HCT116 (cell line): Measurements from ENCODE around the gene SCFD2. TPM values are rescaled to one million over a fixed set of nuclear protein-coding genes. Genes with fewer than 3 reads are reported as not detected.

ENCODE experiments used
- ATAC-seq: fragments of 200-7000 bp; cut with Tn5 transposase; 2 replicates; pipeline ENCODE4 v1.9.1; 2020; ENCODE audit warnings: mild to moderate bottlenecking, moderate library complexity
- BruUV-seq: library from RNA; stranded (reverse); fragments of 400-500 nt; replicated peaks from 2 replicates; lab custom pipeline; 2021; lab: Mats Ljungman, UMichigan
- CTCF ChIA-PET: fragments of 300-600 bp; sonication (Branson Sonifier 250); formaldehyde crosslinking; loops from one replicate; lab custom pipeline; 2021; ENCODE audit warnings: antibody characterized with exemption; lab: Charles Lee
- POLR2A ChIA-PET: fragments of 300-600, 350-600 bp; sonication (Branson Sonifier 250); formaldehyde crosslinking; loops from one replicate; lab custom pipeline; 2021; ENCODE audit warnings: antibody characterized with exemption; lab: Charles Lee
- RAD21 ChIA-PET, 2 experiments: fragments of 300-600 bp; sonication (Branson Sonifier 250); formaldehyde crosslinking; loops; one replicate each; lab custom pipeline; 2023; ENCODE audit warnings: low total read pairs in 2 of 2; ENCODE audit not compliant: uncharacterized antibody in 2 of 2, unreplicated experiment in 2 of 2, low non-redundant PET in 1 of 2; lab: Charles Lee
- DNase-seq: peaks from one replicate; pipeline ENCODE4 v3.0.0-alpha.2; 2010; ENCODE audit warnings: low read depth, low spot score
- H2AFZ ChIP-seq: fragments of 200-600 bp; shearing (Covaris generic), sonication (generic); 2 replicates; pipeline ENCODE4 v1.6.1; 2017; ENCODE audit warnings: low read depth, mixed run types, mixed read lengths, antibody characterized with exemption, low read length; ENCODE audit not compliant: poor library complexity, severe bottlenecking
- H3K27ac ChIP-seq: 2 replicates; pipeline ENCODE4 v1.5.1; 2012; ENCODE audit warnings: low read depth, low read length
- H3K27me3 ChIP-seq: fragments of 200-600 bp; sonication (generic); 2 replicates; pipeline ENCODE4 v1.6.1; 2016; ENCODE audit warnings: mixed run types, low read length, mixed read lengths; ENCODE audit not compliant: insufficient read depth
- H3K36me3 ChIP-seq, 2 experiments: fragments of 200-500 bp in 1 of 2; fragments of 200-600 bp in 1 of 2; sonication (Bioruptor generic) in 1 of 2; sonication (generic) in 1 of 2; 2 replicates each; pipeline versions ENCODE4 v1.5.1 to v1.6.1; 2014 to 2016; ENCODE audit warnings: low read length in 2 of 2, inconsistent platforms in 1 of 2, mixed read lengths in 1 of 2, mixed run types in 1 of 2; ENCODE audit not compliant: insufficient read depth in 2 of 2, control insufficient read depth in 1 of 2
- H3K4me1 ChIP-seq, 2 experiments: fragments of 200-600 bp in 1 of 2; sonication (generic) in 1 of 2; 2 replicates each; pipeline versions ENCODE4 v1.5.1 to v1.6.1; 2012 to 2017; ENCODE audit warnings: low read length in 2 of 2, inconsistent platforms in 1 of 2, mild to moderate bottlenecking in 1 of 2, mixed read lengths in 1 of 2, mixed run types in 1 of 2, moderate library complexity in 1 of 2; ENCODE audit not compliant: insufficient read depth in 2 of 2, control insufficient read depth in 1 of 2
- H3K4me2 ChIP-seq: fragments of 200-600 bp; sonication (generic); 2 replicates; pipeline ENCODE4 v1.6.1; 2017; ENCODE audit warnings: mixed run types, low read length, mixed read lengths
- H3K4me3 ChIP-seq, 2 experiments: fragments of 200-600 bp in 1 of 2; sonication (generic) in 1 of 2; replicated peaks in 1 of 2; 2 replicates each; pipeline ENCODE4 v1.5.1; 2011 to 2016; ENCODE audit warnings: low read length in 2 of 2, control low read depth in 1 of 2, low read depth in 1 of 2, mild to moderate bottlenecking in 1 of 2, mixed read lengths in 1 of 2, mixed run types in 1 of 2
- H3K79me2 ChIP-seq: fragments of 200-600 bp; sonication (generic); 2 replicates; pipeline ENCODE4 v1.6.1; 2017; ENCODE audit warnings: mild to moderate bottlenecking, mixed run types, low read length, moderate library complexity, mixed read lengths; ENCODE audit not compliant: insufficient read depth
- H3K9ac ChIP-seq: fragments of 200-600 bp; sonication (generic); 2 replicates; pipeline ENCODE4 v1.6.1; 2016; ENCODE audit warnings: low read length, mixed read lengths
- H3K9me2 ChIP-seq: fragments of 200-600 bp; sonication (generic), shearing (Covaris generic); 2 replicates; pipeline ENCODE4 v1.6.1; 2017; ENCODE audit warnings: mixed run types, mild to moderate bottlenecking, moderate library complexity; ENCODE audit not compliant: insufficient read depth
- H3K9me3 ChIP-seq, 2 experiments: fragments of 200-500 bp in 1 of 2; fragments of 200-600 bp in 1 of 2; sonication (Bioruptor generic) in 1 of 2; sonication (generic) in 1 of 2; 2 replicates each; pipeline ENCODE4 v1.6.1; 2014 to 2017; ENCODE audit warnings: low read length in 2 of 2, mixed read lengths in 2 of 2, inconsistent platforms in 1 of 2, low read depth in 1 of 2, mild to moderate bottlenecking in 1 of 2, mixed run types in 1 of 2, moderate library complexity in 1 of 2; ENCODE audit not compliant: control insufficient read depth in 1 of 2, insufficient read depth in 1 of 2
- H4K20me1 ChIP-seq: fragments of 200-600 bp; sonication (generic), shearing (Covaris generic); 2 replicates; pipeline ENCODE4 v1.6.1; 2017; ENCODE audit warnings: mixed run types, mild to moderate bottlenecking, moderate library complexity; ENCODE audit not compliant: insufficient read depth
- CBX3 ChIP-seq: IDR thresholded peaks from 2 replicates; pipeline ENCODE4 v1.6.1; 2012; ENCODE audit warnings: low read depth
- CEBPB ChIP-seq: IDR thresholded peaks from 2 replicates; pipeline ENCODE4 v1.6.1; 2012; ENCODE audit warnings: low read depth
- ELF1 ChIP-seq: IDR thresholded peaks from 2 replicates; pipeline ENCODE4 v1.6.1; 2012; ENCODE audit warnings: low read depth, borderline replicate concordance
- EZH2 ChIP-seq: fragments of 200-600 bp; sonication (generic); IDR thresholded peaks from 2 replicates; pipeline ENCODE4 v1.6.1; 2017; ENCODE audit warnings: antibody characterized with exemption, mixed run types
- EZH2phosphoT487 ChIP-seq: fragments of 200-600 bp; IDR thresholded peaks from 2 replicates; pipeline ENCODE4 v1.6.1; 2018; ENCODE audit warnings: antibody characterized with exemption, borderline replicate concordance
- FOSL1 ChIP-seq: IDR thresholded peaks from 2 replicates; pipeline ENCODE4 v1.6.1; 2012; ENCODE audit warnings: low read depth
- POLR2A ChIP-seq: IDR thresholded peaks from 2 replicates; pipeline ENCODE4 v1.7.0; 2011; ENCODE audit warnings: borderline replicate concordance; ENCODE audit not compliant: insufficient read depth, insufficient read length; ENCODE audit errors: extremely low read depth
- POLR2AphosphoS5 ChIP-seq: IDR thresholded peaks from 2 replicates; pipeline ENCODE4 v1.6.1; 2011; ENCODE audit warnings: mild to moderate bottlenecking, low read depth, low read length, moderate library complexity
- SIN3A ChIP-seq: IDR thresholded peaks from 2 replicates; pipeline ENCODE4 v1.6.1; 2012; ENCODE audit warnings: low read depth
- SP1 ChIP-seq: IDR thresholded peaks from 2 replicates; pipeline ENCODE4 v1.6.1; 2012; ENCODE audit warnings: low read depth
- SRF ChIP-seq: IDR thresholded peaks from 2 replicates; pipeline ENCODE4 v1.6.1; 2012; ENCODE audit warnings: low read depth
- TCF7L2 ChIP-seq: IDR thresholded peaks from 2 replicates; pipeline ENCODE4 v1.7.0; 2011; ENCODE audit warnings: borderline replicate concordance, inconsistent platforms; ENCODE audit not compliant: insufficient read depth, insufficient read length; ENCODE audit errors: extremely low read depth
- ZFX ChIP-seq: fragments of 450-650 bp; IDR thresholded peaks from 2 replicates; pipeline ENCODE4 v1.6.1; 2017
- ZNF274 ChIP-seq: fragments of 200-500 bp; sonication (Bioruptor generic); IDR thresholded peaks from 2 replicates; pipeline ENCODE4 v1.6.1; 2014; ENCODE audit warnings: mild to moderate bottlenecking, low read depth, low read length, inconsistent platforms
- intact Hi-C: fragments of 100-400 bp; cut with micrococcal nuclease; formaldehyde crosslinking; loops from 2 replicates; pipeline ENCODE4 v1.10.0; 2022
- total RNA-seq: library from RNA; stranded (reverse); gene quantifications from one replicate; pipeline ENCODE4 v1.2.1, GENCODE V29; 2021; ENCODE audit not compliant: unreplicated experiment
- TF ChIP-seq, protein P1 (sequence below), 3 experiments: fragments of 200-600 bp in 1 of 3; sonication (generic) in 1 of 3; IDR thresholded peaks in 2 of 3; conservative IDR thresholded peaks in 1 of 3; 2 replicates each; pipeline ENCODE4 v1.5.1; 2012 to 2017; ENCODE audit warnings: low read depth in 2 of 3, low read length in 2 of 3, antibody characterized with exemption in 1 of 3, borderline replicate concordance in 1 of 3, control low read depth in 1 of 3, mild to moderate bottlenecking in 1 of 3, mixed read lengths in 1 of 3, mixed run types in 1 of 3, moderate library complexity in 1 of 3; ENCODE audit not compliant: insufficient read depth in 1 of 3
- TF ChIP-seq, protein P2 (sequence below): IDR thresholded peaks from 2 replicates; pipeline ENCODE4 v1.6.1; 2011; ENCODE audit warnings: mild to moderate bottlenecking, low read length, moderate library complexity; ENCODE audit not compliant: insufficient replicate concordance; ENCODE audit errors: extremely low read depth
- TF ChIP-seq, protein P3 (sequence below): IDR thresholded peaks from 2 replicates; pipeline ENCODE4 v1.6.1; 2012; ENCODE audit warnings: low read depth
- TF ChIP-seq, protein P4 (sequence below): IDR thresholded peaks from 2 replicates; pipeline ENCODE4 v1.6.1; 2012

SCFD2 gene
- total RNA-seq, 1 experiment from 2014 or later: 13.6 TPM

DNA sequence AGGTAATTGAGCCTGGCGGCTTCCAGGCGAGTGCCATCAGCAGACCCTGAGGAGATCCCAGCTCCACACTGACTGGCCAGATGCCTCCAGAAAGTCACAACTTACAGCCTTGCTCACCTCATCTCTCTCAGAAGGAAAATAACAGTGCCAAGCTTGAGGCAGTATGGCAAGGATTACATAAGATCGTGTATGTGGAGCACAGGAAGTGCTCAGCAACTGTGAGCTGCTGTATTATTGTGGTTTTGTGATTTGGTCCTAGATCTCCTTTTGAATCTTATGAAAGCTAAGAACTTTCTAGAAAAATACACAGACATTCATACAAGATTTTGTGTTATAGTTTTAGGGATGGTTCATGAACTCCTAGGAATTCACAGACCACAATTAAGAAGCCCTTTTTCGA is 489.8 kb downstream of the SCFD2 start (continued):
- TF ChIP-seq, protein P1, sequence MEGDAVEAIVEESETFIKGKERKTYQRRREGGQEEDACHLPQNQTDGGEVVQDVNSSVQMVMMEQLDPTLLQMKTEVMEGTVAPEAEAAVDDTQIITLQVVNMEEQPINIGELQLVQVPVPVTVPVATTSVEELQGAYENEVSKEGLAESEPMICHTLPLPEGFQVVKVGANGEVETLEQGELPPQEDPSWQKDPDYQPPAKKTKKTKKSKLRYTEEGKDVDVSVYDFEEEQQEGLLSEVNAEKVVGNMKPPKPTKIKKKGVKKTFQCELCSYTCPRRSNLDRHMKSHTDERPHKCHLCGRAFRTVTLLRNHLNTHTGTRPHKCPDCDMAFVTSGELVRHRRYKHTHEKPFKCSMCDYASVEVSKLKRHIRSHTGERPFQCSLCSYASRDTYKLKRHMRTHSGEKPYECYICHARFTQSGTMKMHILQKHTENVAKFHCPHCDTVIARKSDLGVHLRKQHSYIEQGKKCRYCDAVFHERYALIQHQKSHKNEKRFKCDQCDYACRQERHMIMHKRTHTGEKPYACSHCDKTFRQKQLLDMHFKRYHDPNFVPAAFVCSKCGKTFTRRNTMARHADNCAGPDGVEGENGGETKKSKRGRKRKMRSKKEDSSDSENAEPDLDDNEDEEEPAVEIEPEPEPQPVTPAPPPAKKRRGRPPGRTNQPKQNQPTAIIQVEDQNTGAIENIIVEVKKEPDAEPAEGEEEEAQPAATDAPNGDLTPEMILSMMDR (IDR thresholded peaks at IDR 0.05 in 2 of 3, conservative IDR thresholded peaks at IDR 0.05 in 1 of 3; ENCODE audit: borderline replicate concordance in 1 of 3, insufficient read depth in 1 of 3, low read depth in 2 of 3, low read length in 2 of 3): no peak

DNA sequence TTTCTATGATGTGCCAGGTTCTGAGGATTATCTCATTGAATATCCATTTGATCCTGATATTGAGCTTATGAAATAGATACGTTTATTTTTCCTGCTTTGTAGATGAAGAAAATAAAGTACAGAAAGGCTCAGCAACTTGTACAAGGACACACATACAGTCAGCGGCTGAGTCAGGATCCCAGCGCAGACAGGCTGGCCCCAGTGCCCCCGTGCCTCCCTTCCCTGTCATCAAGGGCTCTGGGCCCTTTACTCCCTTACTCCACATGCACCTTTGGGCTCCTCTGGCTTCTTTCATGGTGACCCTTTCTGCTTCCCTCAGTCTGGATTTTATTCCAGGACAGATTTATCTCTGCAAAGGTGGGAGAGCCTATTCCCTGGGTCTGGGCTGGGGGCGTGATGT is 490.9 kb downstream of the SCFD2 start:
- DNase-seq (no peak), ATAC-seq (no peak)
- TF ChIP-seq TCF7L2 (no peak), CEBPB (no peak), ELF1 (no peak), SIN3A (no peak), FOSL1 (no peak), EZH2phosphoT487 (no peak), SP1 (no peak), ZFX (no peak), POLR2A (no peak), SRF (no peak), EZH2 (no peak), ZNF274 (no peak), CBX3 (no peak), POLR2AphosphoS5 (no peak)
- TF ChIP-seq, protein P2, sequence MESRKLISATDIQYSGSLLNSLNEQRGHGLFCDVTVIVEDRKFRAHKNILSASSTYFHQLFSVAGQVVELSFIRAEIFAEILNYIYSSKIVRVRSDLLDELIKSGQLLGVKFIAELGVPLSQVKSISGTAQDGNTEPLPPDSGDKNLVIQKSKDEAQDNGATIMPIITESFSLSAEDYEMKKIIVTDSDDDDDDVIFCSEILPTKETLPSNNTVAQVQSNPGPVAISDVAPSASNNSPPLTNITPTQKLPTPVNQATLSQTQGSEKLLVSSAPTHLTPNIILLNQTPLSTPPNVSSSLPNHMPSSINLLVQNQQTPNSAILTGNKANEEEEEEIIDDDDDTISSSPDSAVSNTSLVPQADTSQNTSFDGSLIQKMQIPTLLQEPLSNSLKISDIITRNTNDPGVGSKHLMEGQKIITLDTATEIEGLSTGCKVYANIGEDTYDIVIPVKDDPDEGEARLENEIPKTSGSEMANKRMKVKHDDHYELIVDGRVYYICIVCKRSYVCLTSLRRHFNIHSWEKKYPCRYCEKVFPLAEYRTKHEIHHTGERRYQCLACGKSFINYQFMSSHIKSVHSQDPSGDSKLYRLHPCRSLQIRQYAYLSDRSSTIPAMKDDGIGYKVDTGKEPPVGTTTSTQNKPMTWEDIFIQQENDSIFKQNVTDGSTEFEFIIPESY: no peak
- TF ChIP-seq, protein P3, sequence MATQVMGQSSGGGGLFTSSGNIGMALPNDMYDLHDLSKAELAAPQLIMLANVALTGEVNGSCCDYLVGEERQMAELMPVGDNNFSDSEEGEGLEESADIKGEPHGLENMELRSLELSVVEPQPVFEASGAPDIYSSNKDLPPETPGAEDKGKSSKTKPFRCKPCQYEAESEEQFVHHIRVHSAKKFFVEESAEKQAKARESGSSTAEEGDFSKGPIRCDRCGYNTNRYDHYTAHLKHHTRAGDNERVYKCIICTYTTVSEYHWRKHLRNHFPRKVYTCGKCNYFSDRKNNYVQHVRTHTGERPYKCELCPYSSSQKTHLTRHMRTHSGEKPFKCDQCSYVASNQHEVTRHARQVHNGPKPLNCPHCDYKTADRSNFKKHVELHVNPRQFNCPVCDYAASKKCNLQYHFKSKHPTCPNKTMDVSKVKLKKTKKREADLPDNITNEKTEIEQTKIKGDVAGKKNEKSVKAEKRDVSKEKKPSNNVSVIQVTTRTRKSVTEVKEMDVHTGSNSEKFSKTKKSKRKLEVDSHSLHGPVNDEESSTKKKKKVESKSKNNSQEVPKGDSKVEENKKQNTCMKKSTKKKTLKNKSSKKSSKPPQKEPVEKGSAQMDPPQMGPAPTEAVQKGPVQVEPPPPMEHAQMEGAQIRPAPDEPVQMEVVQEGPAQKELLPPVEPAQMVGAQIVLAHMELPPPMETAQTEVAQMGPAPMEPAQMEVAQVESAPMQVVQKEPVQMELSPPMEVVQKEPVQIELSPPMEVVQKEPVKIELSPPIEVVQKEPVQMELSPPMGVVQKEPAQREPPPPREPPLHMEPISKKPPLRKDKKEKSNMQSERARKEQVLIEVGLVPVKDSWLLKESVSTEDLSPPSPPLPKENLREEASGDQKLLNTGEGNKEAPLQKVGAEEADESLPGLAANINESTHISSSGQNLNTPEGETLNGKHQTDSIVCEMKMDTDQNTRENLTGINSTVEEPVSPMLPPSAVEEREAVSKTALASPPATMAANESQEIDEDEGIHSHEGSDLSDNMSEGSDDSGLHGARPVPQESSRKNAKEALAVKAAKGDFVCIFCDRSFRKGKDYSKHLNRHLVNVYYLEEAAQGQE: no peak
- TF ChIP-seq, protein P4, sequence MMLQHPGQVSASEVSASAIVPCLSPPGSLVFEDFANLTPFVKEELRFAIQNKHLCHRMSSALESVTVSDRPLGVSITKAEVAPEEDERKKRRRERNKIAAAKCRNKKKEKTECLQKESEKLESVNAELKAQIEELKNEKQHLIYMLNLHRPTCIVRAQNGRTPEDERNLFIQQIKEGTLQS: no peak
- Histone ChIP-seq H3K9me2 (no peaks in the 10 kb centered on the region), H3K4me3 (no peak overlapping the region), H3K4me1 (peaks cover 4 to 5% of the 10 kb centered on the region in 2 experiments; a peak in 2 of 4 replicates), H3K27me3 (no peaks in the 10 kb centered on the region), H4K20me1 (no peaks in the 10 kb centered on the region), H3K9me3 (no peaks in the 10 kb centered on the region), H3K9ac (no peak overlapping the region), H3K4me2 (no peak overlapping the region), H3K36me3 (no peaks in the 10 kb centered on the region), H3K79me2 (no peaks in the 10 kb centered on the region), H2AFZ (no peak overlapping the region), H3K27ac (no peak overlapping the region)
- BruUV-seq: no TSS peak
- ChIA-PET RAD21 (no interaction called here), CTCF (no interaction called here), POLR2A (no interaction called here)
- intact Hi-C loops: no loop called here
